GM23338 (cell line): ENCODE measurements around the gene ATXN3. TPM values are rescaled to one million over a fixed set of nuclear protein-coding genes. Genes with fewer than 3 reads are reported as not detected.

Source experiments
- ATAC-seq: fragments of 200-7000 bp; cut with Tn5 transposase; 3 replicates; pipeline ENCODE4 v1.9.1; 2020
- DNase-seq: peaks from one replicate; pipeline ENCODE4 v3.0.0-alpha.2; 2015; ENCODE audit warnings: low spot score
- H2AFZ ChIP-seq: fragments of 200-600 bp; sonication (generic); 2 replicates; pipeline ENCODE4 v1.8.0; 2016; ENCODE audit warnings: antibody characterized with exemption, mild to moderate bottlenecking, moderate library complexity
- H3F3A ChIP-seq: fragments of 200-600 bp; sonication (generic); replicated peaks from 2 replicates; pipeline ENCODE4 v1.8.0; 2017; ENCODE audit warnings: antibody characterized with exemption, mixed run types, low read depth
- H3K27ac ChIP-seq: fragments of 200-600 bp; sonication (generic); 2 replicates; pipeline ENCODE4 v1.6.1; 2016; ENCODE audit warnings: low read depth
- H3K27me3 ChIP-seq: fragments of 200-600 bp; sonication (generic); 2 replicates; pipeline ENCODE4 v1.8.0; 2016; ENCODE audit warnings: mild to moderate bottlenecking, mixed run types, moderate library complexity; ENCODE audit not compliant: insufficient read depth
- H3K36me3 ChIP-seq: fragments of 200-600 bp; sonication (generic); 2 replicates; pipeline ENCODE4 v1.8.0; 2016; ENCODE audit warnings: mild to moderate bottlenecking; ENCODE audit not compliant: insufficient read depth
- H3K4me1 ChIP-seq: fragments of 200-600 bp; sonication (generic); 2 replicates; pipeline ENCODE4 v1.8.0; 2016; ENCODE audit warnings: mild to moderate bottlenecking, moderate library complexity; ENCODE audit not compliant: insufficient read depth
- H3K4me2 ChIP-seq: fragments of 200-600 bp; sonication (generic); 2 replicates; pipeline ENCODE4 v1.7.1; 2017; ENCODE audit warnings: mixed run types
- H3K4me3 ChIP-seq: fragments of 200-600 bp; sonication (generic); 2 replicates; pipeline ENCODE4 v1.6.1; 2016; ENCODE audit warnings: mixed run types
- H3K79me2 ChIP-seq: fragments of 200-600 bp; sonication (generic); replicated peaks from 2 replicates; pipeline ENCODE4 v1.8.0; 2017; ENCODE audit warnings: mild to moderate bottlenecking; ENCODE audit not compliant: insufficient read depth
- H3K9me2 ChIP-seq: fragments of 200-600 bp; sonication (generic); 2 replicates; pipeline ENCODE4 v1.8.0; 2017; ENCODE audit not compliant: insufficient read depth
- H4K20me1 ChIP-seq: fragments of 200-600 bp; sonication (generic); replicated peaks from 2 replicates; pipeline ENCODE4 v1.8.0; 2017; ENCODE audit warnings: mild to moderate bottlenecking; ENCODE audit not compliant: insufficient read depth
- H3K27ac Mint-ChIP-seq: 2 replicates; pipeline ENCODE4 v1.8.0; 2020; ENCODE audit warnings: inconsistent platforms, mild to moderate bottlenecking, moderate library complexity, mixed read lengths
- H3K27me3 Mint-ChIP-seq: 3 replicates; pipeline ENCODE4 v1.8.0; 2022; ENCODE audit warnings: low read depth, mild to moderate bottlenecking, moderate library complexity, mixed read lengths, inconsistent platforms; ENCODE audit not compliant: insufficient read depth, poor library complexity
- H3K36me3 Mint-ChIP-seq: 3 replicates; pipeline ENCODE4 v1.8.0; 2021; ENCODE audit warnings: low read depth, mild to moderate bottlenecking, inconsistent platforms, moderate library complexity, mixed read lengths
- H3K4me1 Mint-ChIP-seq: 3 replicates; pipeline ENCODE4 v1.8.0; 2020; ENCODE audit warnings: mild to moderate bottlenecking, inconsistent platforms, mixed read lengths
- H3K4me3 Mint-ChIP-seq: 3 replicates; pipeline ENCODE4 v1.8.0; 2021; ENCODE audit warnings: moderate library complexity, mild to moderate bottlenecking, inconsistent platforms, mixed read lengths
- H3K9me3 Mint-ChIP-seq: 3 replicates; pipeline ENCODE4 v1.8.0; 2020; ENCODE audit warnings: moderate library complexity, mild to moderate bottlenecking, inconsistent platforms, mixed read lengths
- CREB1 ChIP-seq: fragments of 250-450 bp; sonication (Bioruptor Pico); IDR thresholded peaks from 2 replicates; pipeline ENCODE4 v1.5.0; 2020; ENCODE audit warnings: low read depth, mild to moderate bottlenecking, moderate library complexity
- CTCF ChIP-seq, 2 experiments: fragments of 200-600 bp in 1 of 2; sonication (generic) in 1 of 2; conservative IDR thresholded peaks; 2 replicates each; pipeline versions ENCODE4 v1.5.1 to v1.6.1; 2016 to 2017; ENCODE audit warnings: antibody characterized with exemption in 2 of 2, low read depth in 2 of 2, mild to moderate bottlenecking in 2 of 2, moderate library complexity in 1 of 2
- ETS1 ChIP-seq: IDR thresholded peaks from 2 replicates; pipeline ENCODE4 v1.6.1; 2016; ENCODE audit warnings: antibody characterized with exemption
- EZH2 ChIP-seq: fragments of 200-600 bp; sonication (generic); IDR thresholded peaks from one replicate; pipeline ENCODE4 v1.8.0; 2017; ENCODE audit warnings: antibody characterized with exemption, mild to moderate bottlenecking, low read depth; ENCODE audit not compliant: unreplicated experiment
- EZH2phosphoT487 ChIP-seq: fragments of 200-600 bp; sonication (generic); IDR thresholded peaks from one replicate; pipeline ENCODE4 v1.8.1; 2018; ENCODE audit warnings: antibody characterized with exemption; ENCODE audit not compliant: unreplicated experiment
- JUNB ChIP-seq: IDR thresholded peaks from one replicate; pipeline ENCODE4 v1.6.1; 2016; ENCODE audit warnings: antibody characterized with exemption; ENCODE audit not compliant: unreplicated experiment
- NANOG ChIP-seq: IDR thresholded peaks from 2 replicates; pipeline ENCODE4 v1.6.1; 2016; ENCODE audit warnings: antibody characterized with exemption, borderline replicate concordance
- POLR2AphosphoS5 ChIP-seq: IDR thresholded peaks from 2 replicates; pipeline ENCODE4 v1.6.1; 2016; ENCODE audit warnings: antibody characterized with exemption, low read depth
- REST ChIP-seq: IDR thresholded peaks from one replicate; pipeline ENCODE4 v1.6.1; 2018; ENCODE audit warnings: antibody characterized with exemption; ENCODE audit not compliant: unreplicated experiment
- STAT1 ChIP-seq: IDR thresholded peaks from one replicate; pipeline ENCODE4 v1.6.1; 2016; ENCODE audit warnings: antibody characterized with exemption; ENCODE audit not compliant: unreplicated experiment
- ZNF114 ChIP-seq: fragments of 250-450 bp; sonication (Bioruptor Pico); IDR thresholded peaks from 2 replicates; pipeline ENCODE4 v1.5.0; 2020; ENCODE audit warnings: mild to moderate bottlenecking, moderate library complexity
- ZNF331 ChIP-seq: fragments of 250-450 bp; sonication (Bioruptor Pico); IDR thresholded peaks from 2 replicates; pipeline ENCODE4 v1.5.0; 2020; ENCODE audit warnings: low read depth, mild to moderate bottlenecking, moderate library complexity
- polyA plus RNA-seq: library from polyadenylated mRNA; unstranded; fragments of >200 nt; fragmentation: Nextera tagmentation; extraction: Ambion mirVana; gene quantifications from 2 replicates; pipeline ENCODE4 v1.2.1, GENCODE V29; 2016
- total RNA-seq: library from RNA; depleted of rRNA; stranded (reverse); fragments of >200 nt; shearing (Covaris generic); gene quantifications from 2 replicates; pipeline ENCODE4 v1.2.3, GENCODE V29; 2014

ATXN3 gene
- total and polyA plus RNA-seq, 2 experiments from 2014 or later, result 39.5 to 66.7 TPM

GRCh38 chr14:92037989-92038388, 68.4 kb downstream of the ATXN3 start:
- no peaks in the 10 kb centered on the region for H3F3A ChIP-seq
- peaks cover 5% of the 10 kb centered on the region for H3K27me3 Mint-ChIP-seq
- H3K4me3 ChIP-seq, result peak overlapping the region; percentile 63
- H3K27me3 ChIP-seq, result no peaks in the 10 kb centered on the region
- no peak overlapping the region for H3K27ac Mint-ChIP-seq
- peaks cover 16% of the 10 kb centered on the region for H3K4me1 ChIP-seq
- H3K9me3 Mint-ChIP-seq, result peaks cover 11% of the 10 kb centered on the region
- H4K20me1 ChIP-seq, result 0 out of 2 replicates have a peak, but pooled peaks cover 5% of the 10 kb centered on the region
- H3K9me2 ChIP-seq, result no peaks in the 10 kb centered on the region
- peaks cover 69% of the 10 kb centered on the region for H3K79me2 ChIP-seq
- H3K4me1 Mint-ChIP-seq, result peaks cover 10% of the 10 kb centered on the region
- H3K4me2 ChIP-seq, result peak overlapping the region; percentile 76
- no peaks in the 10 kb centered on the region for H3K36me3 ChIP-seq
- no peak overlapping the region for H2AFZ ChIP-seq
- peak overlapping the region; percentile 95 for H3K4me3 Mint-ChIP-seq
- H3K27ac ChIP-seq, result no peak overlapping the region
- DNase-seq (no peak), ATAC-seq (no peak)
- peaks cover 21% of the 10 kb centered on the region for H3K36me3 Mint-ChIP-seq
- TF ChIP-seq NANOG (no peak), CREB1 (CRISPR knock-in tag) (no peak), REST (no peak), ZNF114 (CRISPR knock-in tag) (no peak), ETS1 (no peak), EZH2phosphoT487 (no peak), ZNF331 (no peak), POLR2AphosphoS5 (no peak), STAT1 (no peak)

GRCh38 chr14:92035890-92036289, 70.5 kb downstream of the ATXN3 start:
- Histone ChIP-seq H3K4me1 (peaks cover 10% of the 10 kb centered on the region), H3K27ac (no peak overlapping the region), H3K36me3 (no peaks in the 10 kb centered on the region), H3F3A (no peaks in the 10 kb centered on the region), H2AFZ (no peak overlapping the region), H3K79me2 (peaks cover 64% of the 10 kb centered on the region), H3K9me2 (no peaks in the 10 kb centered on the region), H4K20me1 (0 out of 2 replicates have a peak, but pooled peaks cover 5% of the 10 kb centered on the region), H3K4me3 (no peak overlapping the region), H3K4me2 (no peak overlapping the region), H3K27me3 (no peaks in the 10 kb centered on the region)
- Mint-ChIP-seq H3K36me3 (peaks cover 33% of the 10 kb centered on the region), H3K27me3 (peaks cover 5% of the 10 kb centered on the region), H3K27ac (no peak overlapping the region), H3K4me1 (peaks cover 9% of the 10 kb centered on the region), H3K9me3 (peaks cover 14% of the 10 kb centered on the region), H3K4me3 (no peak overlapping the region)
- ATAC-seq (no peak), DNase-seq (no peak)
- no peak for TF ChIP-seq ETS1
- no peak for TF ChIP-seq ZNF331
- TF ChIP-seq JUNB, result no peak
- TF ChIP-seq POLR2AphosphoS5, result no peak
- TF ChIP-seq CREB1 (CRISPR knock-in tag), result no peak
- no peak for TF ChIP-seq NANOG
- no peak for TF ChIP-seq REST
- TF ChIP-seq EZH2, result no peak
- TF ChIP-seq EZH2phosphoT487, result no peak
- no peak for TF ChIP-seq CTCF (conservative IDR thresholded peaks at IDR 0.05; ENCODE audit: low read depth in 2 of 2)
- no peak for TF ChIP-seq STAT1
- no peak for TF ChIP-seq ZNF114 (CRISPR knock-in tag)
